ENCODE data around the gene NXPE2.
A peak's percentile ranks its signal among the peaks of the same experiment; 100 is the strongest.
"Not testable (repeated sequence)": the region's sequence is repeated elsewhere in the genome, so short reads cannot be mapped to it uniquely, and the experiment has no call there.

NXPE2 gene

GRCh38 chr11:114678125-114679036, at the start of gene NXPE2:
TSS of gene NXPE2 (plus strand) at chr11:114678527. CDS start at chr11:114678576, 49 bp downstream.
- DNase-seq: no peak

- DNase-seq: not testable (repeated sequence)
Observed at GRCh38 chr11:114631445-114631965, 46.8 kb upstream of the NXPE2 start.

GRCh38 chr11:114639440-114639839, 38.9 kb upstream of the NXPE2 start:
- not testable (repeated sequence) for DNase-seq

- no peak for DNase-seq
Observed at GRCh38 chr11:114650661-114651060, 27.7 kb upstream of the NXPE2 start.

GRCh38 chr11:114651145-114651718, 27.1 kb upstream of the NXPE2 start:
- DNase-seq: no peak

GRCh38 chr11:114653148-114653547, 25.2 kb upstream of the NXPE2 start:
- no peak for DNase-seq

GRCh38 chr11:114664641-114665040, 13.7 kb upstream of the NXPE2 start:
- DNase-seq: no peak

- DNase-seq: no peak
Observed at GRCh38 chr11:114666760-114667159, 11.6 kb upstream of the NXPE2 start.

GRCh38 chr11:114668109-114668508, 10.2 kb upstream of the NXPE2 start:
- no peak for DNase-seq

- DNase-seq: no peak
Observed at GRCh38 chr11:114673661-114674060, 4.7 kb upstream of the NXPE2 start.

- DNase-seq: no peak
Observed at GRCh38 chr11:114679505-114679904, 1.2 kb downstream of the NXPE2 start.

GRCh38 chr11:114683007-114683406, 4.7 kb downstream of the NXPE2 start:
- no peak for DNase-seq

GRCh38 chr11:114684636-114685035, 6.3 kb downstream of the NXPE2 start:
- no peak for DNase-seq

GRCh38 chr11:114685097-114685496, 6.8 kb downstream of the NXPE2 start:
- DNase-seq: no peak

GRCh38 chr11:114705280-114706024, 27.1 kb downstream of the NXPE2 start:
- DNase-seq: no peak

GRCh38 chr11:114709960-114710359, 31.6 kb downstream of the NXPE2 start:
- DNase-seq: no peak

- no peak for DNase-seq
Observed at GRCh38 chr11:114713756-114714155, 35.4 kb downstream of the NXPE2 start.

GRCh38 chr11:114719562-114719961, 41.2 kb downstream of the NXPE2 start:
- no peak for DNase-seq

- DNase-seq: no peak
Observed at GRCh38 chr11:114724916-114725524, 46.7 kb downstream of the NXPE2 start.

GRCh38 chr11:114725623-114726022, 47.3 kb downstream of the NXPE2 start:
- DNase-seq: no peak

GRCh38 chr11:114736806-114737205, 58.5 kb downstream of the NXPE2 start:
- DNase-seq: no peak

- peak in 1 of 2 experiments; percentile 7 for DNase-seq
Observed at GRCh38 chr11:114738954-114739353, 60.6 kb downstream of the NXPE2 start.

GRCh38 chr11:114745150-114745671, 66.9 kb downstream of the NXPE2 start:
- DNase-seq: no peak
